Stimulated activated CD4-positive, alpha-beta T cell treated with anti-CD3 and anti-CD28 coated beads, Interleukin-4, amount 100 ng/mL, for 1 hour (primary cell): ENCODE measurements around the gene BTBD7.

Experiments
- DNase-seq: peaks from one replicate; pipeline ENCODE4 v3.0.0-alpha.2; 2020

BTBD7 gene

GRCh38 chr14:93301821-93302447 lies 30.9 kb downstream of the BTBD7 start:
- DNase-seq = no peak

- no peak for DNase-seq
These were observed 33.0 kb downstream of the BTBD7 start for GRCh38 chr14:93299866-93300265.

GRCh38 chr14:93299416-93299815 lies 33.4 kb downstream of the BTBD7 start:
- DNase-seq = no peak

GRCh38 chr14:93295541-93296220 lies 37.2 kb downstream of the BTBD7 start:
- no peak for DNase-seq

GRCh38 chr14:93286212-93286890 lies 46.5 kb downstream of the BTBD7 start:
- DNase-seq = no peak

- no peak for DNase-seq
These were observed 47.8 kb downstream of the BTBD7 start for GRCh38 chr14:93285044-93285443.

GRCh38 chr14:93281937-93282336 lies 50.9 kb downstream of the BTBD7 start:
- no peak for DNase-seq

- no peak for DNase-seq
These were observed 52.1 kb downstream of the BTBD7 start for GRCh38 chr14:93280743-93281142.

GRCh38 chr14:93276031-93276716 lies 56.7 kb downstream of the BTBD7 start:
- DNase-seq = no peak

GRCh38 chr14:93274055-93274806 lies 58.6 kb downstream of the BTBD7 start:
- DNase-seq = no peak

- no peak for DNase-seq
These were observed 61.7 kb downstream of the BTBD7 start for GRCh38 chr14:93271111-93271510.

GRCh38 chr14:93269341-93270068 lies 63.3 kb downstream of the BTBD7 start:
- no peak for DNase-seq

GRCh38 chr14:93268406-93268805 lies 64.4 kb downstream of the BTBD7 start:
- DNase-seq = no peak

GRCh38 chr14:93267149-93267711 lies 65.6 kb downstream of the BTBD7 start:
- no peak for DNase-seq

- DNase-seq = no peak
These were observed 66.7 kb downstream of the BTBD7 start for GRCh38 chr14:93266127-93266526.

- no peak for DNase-seq
These were observed 69.4 kb downstream of the BTBD7 start for GRCh38 chr14:93263416-93263815.

GRCh38 chr14:93262446-93262845 lies 70.4 kb downstream of the BTBD7 start:
- no peak for DNase-seq

GRCh38 chr14:93249128-93249831 lies 83.6 kb downstream of the BTBD7 start:
- DNase-seq = no peak

- DNase-seq = no peak
These were observed 86.3 kb downstream of the BTBD7 start for GRCh38 chr14:93246534-93246933.

GRCh38 chr14:93245764-93246420 lies 86.9 kb downstream of the BTBD7 start:
- no peak for DNase-seq

- DNase-seq = no peak
These were observed 92.2 kb downstream of the BTBD7 start for GRCh38 chr14:93240678-93241000.
